Activated T-helper 1 cell treated with anti-CD3 and anti-CD28 coated beads, Interleukin-2, amount 50 U/mL, for 16 hours (primary cell): ENCODE results near the gene ZNG1B.
"Not testable (repeated sequence)": the region's sequence is repeated elsewhere in the genome, so short reads cannot be mapped to it uniquely, and the experiment has no call there.

ENCODE experiments used
- DNase-seq, 2 donors: peaks; one replicate each; pipeline ENCODE4 v3.0.0-alpha.2; 2020; ENCODE audit warnings: low read depth in 1 of 2, low spot score in 1 of 2

ZNG1B gene

GRCh38 chr2:113542529-113542928, 105.0 kb downstream of the ZNG1B start:
- not testable (repeated sequence) for DNase-seq
